ENCODE results near the gene KCNK10.
"Not testable (repeated sequence)": the region's sequence is repeated elsewhere in the genome, so short reads cannot be mapped to it uniquely, and the experiment has no call there.

KCNK10 gene

GRCh38 chr14:88269806-88270420 lies 53.2 kb downstream of the KCNK10 start:
- no peak for DNase-seq

- no peak for DNase-seq
These were observed 56.6 kb downstream of the KCNK10 start for GRCh38 chr14:88266474-88266873.

GRCh38 chr14:88264116-88264515 lies 59.0 kb downstream of the KCNK10 start:
- DNase-seq = no peak

DNA sequence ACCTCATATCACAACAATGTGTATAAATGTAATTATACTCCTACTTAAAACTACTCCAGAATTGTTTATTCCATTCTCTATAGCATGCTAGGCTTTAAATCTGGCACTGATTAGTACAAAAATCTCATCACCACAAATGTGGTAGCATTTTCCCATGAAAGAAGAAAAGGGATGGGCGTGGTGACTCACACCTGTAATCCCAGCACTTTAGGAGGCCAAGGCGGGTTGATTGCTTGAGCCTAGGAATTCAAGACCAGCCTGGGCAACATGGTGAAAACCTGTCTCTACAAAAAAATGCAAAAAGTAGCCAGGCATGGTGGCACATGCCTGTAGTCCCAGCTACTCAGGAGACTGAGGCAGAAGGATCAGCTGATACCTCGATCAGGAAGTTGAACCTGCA lies 61.8 kb downstream of the KCNK10 start:
- not testable (repeated sequence) for DNase-seq

- DNase-seq = no peak
These were observed 65.0 kb downstream of the KCNK10 start for GRCh38 chr14:88258021-88258420.

GRCh38 chr14:88256997-88257950 lies 65.8 kb downstream of the KCNK10 start:
- DNase-seq = no peak

- DNase-seq = no peak
These were observed 67.3 kb downstream of the KCNK10 start for GRCh38 chr14:88255798-88256197.

DNA sequence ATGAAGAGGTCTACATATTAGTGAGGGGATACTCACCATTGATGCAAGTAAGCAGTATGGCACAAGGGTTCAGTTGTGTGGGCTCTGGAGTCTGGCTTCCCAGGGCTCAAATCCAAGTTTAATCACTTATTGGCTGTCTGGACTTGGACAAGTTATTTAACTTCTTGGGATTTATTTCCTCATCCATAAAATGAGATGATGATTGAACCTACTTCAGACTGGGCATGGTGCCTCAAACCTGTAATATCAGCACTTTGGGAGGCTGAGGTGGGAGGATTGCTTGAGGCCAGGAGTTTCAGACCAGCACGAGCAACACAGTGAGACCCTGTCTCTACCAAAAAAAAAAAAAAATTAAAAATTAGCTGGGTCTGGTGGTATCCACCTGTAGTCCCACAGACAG lies 67.9 kb downstream of the KCNK10 start:
- no peak for DNase-seq

DNA sequence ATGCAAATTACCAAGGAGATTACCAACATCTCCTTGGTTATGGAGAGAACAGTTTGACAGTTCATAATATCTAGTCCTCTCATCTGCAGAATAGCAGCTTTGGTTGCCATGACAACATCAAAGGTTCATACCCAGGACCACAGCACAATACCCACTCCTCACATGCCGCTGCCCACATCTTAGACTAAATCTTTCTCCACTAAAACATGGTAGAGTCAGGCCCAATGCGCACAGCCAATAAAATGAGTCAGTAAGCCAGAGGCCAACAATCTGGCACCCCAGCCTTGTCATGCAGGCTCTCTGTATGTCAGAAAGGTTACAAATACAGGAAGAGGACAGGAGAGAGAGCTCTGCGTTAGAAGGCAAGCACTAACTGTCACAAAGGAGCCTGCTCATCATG lies 70.6 kb downstream of the KCNK10 start:
- no peak for DNase-seq

- DNase-seq = no peak
These were observed 71.4 kb downstream of the KCNK10 start for GRCh38 chr14:88251650-88252049.

- no peak for DNase-seq
These were observed 73.8 kb downstream of the KCNK10 start for GRCh38 chr14:88249266-88249665.

DNA sequence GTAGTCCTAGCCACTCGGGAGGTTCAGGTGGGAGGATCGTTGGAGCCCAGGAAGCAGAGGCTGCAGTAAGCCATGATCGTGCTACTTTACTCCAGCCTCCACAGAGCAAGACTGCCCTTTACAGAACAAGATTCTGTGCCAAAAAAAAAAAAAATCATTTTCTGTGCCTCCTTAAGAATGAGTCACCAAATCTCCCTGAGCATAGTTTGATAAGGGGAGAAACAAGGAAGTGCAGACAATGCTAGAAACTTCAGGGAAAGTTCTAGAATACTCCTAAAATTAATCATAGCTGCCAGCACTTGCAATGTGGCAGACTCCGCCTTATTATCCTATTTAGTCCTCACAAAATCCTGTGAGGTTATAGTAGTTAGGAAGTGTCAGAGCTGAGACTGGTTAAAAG lies 74.5 kb downstream of the KCNK10 start:
- no peak for DNase-seq

DNA sequence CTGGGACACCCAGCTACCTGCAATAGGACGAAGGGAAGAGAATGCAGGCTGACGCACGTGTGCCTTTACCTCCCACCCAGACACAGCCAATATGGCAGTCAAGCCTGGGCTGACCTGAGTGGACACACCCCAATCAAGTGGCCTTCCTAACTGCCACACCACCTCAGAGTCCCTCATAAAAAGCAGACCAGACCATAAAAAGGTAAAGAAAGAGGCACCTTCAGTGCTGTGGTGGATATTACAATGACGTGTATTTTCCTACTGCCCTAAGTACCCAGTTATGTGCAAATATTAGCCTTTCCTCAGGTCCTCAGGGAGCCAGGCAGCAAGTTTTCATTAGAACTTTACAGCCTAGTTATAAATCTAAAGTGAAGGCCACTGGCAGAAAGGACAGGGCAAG lies 75.8 kb downstream of the KCNK10 start:
- DNase-seq = no peak

GRCh38 chr14:88245321-88245720 lies 77.7 kb downstream of the KCNK10 start:
- no peak for DNase-seq

DNA sequence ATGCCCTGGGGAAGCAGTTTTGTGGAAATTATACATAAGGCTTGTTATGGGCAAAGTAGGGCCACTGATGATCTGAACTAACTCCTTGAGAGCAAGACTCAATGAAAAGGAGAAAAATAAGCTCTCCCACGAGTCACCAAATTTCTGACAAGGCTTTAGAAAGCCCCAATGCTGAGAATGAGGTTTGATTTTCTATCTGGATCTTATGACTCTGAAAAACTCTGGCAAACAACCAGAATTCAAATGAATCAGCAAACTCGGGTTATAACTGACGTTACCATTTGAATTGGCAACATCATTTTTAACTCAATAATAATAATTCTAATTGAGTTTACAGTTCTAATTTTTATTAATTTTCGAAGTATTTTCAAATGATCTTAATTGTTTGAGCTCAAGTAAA lies 79.1 kb downstream of the KCNK10 start:
- DNase-seq = no peak

- DNase-seq = no peak
These were observed 80.6 kb downstream of the KCNK10 start for GRCh38 chr14:88242446-88242845.

DNA sequence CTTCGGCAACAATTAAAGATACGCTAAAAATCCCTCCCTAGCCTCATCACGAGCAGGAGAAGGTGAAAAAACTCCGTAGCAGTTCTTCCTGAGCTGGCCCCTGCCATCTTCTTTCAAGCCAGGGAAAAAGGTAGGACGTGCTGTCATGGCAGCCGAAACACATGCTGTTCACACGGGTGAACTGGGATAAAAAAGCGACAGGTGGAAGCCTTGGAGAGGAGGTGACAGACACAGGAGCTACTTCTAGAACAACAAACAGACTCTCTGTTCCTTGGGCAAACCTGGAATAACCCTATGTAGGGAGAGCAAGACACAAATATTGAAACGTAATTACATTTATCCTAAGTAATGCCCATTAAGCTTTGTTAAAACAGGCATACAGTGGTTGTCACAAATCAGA lies 81.3 kb downstream of the KCNK10 start:
- no peak for DNase-seq

- no peak for DNase-seq
These were observed 88.6 kb downstream of the KCNK10 start for GRCh38 chr14:88234442-88234841.

DNA sequence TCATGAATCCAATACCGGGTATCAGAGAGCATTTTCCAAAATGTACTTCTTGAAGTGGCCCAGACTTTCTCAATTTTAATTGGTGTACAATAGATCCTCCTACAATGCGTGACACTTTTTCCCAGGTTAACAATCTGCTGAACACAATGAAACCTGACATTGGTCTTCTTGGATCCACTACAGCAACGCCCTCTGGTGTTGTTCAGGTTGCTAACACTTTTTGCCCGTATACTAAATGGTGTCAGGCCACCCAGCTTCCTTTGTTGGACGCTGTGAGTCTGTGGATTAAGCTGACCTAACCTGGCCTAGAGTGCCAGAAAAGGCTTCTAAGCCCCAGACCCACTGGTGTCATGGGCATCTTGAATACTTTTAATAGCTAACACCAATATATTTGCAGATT lies 89.2 kb downstream of the KCNK10 start:
- peak; percentile 20 for DNase-seq

- no peak for DNase-seq
These were observed 90.3 kb downstream of the KCNK10 start for GRCh38 chr14:88232771-88233170.

- no peak for DNase-seq
These were observed 91.5 kb downstream of the KCNK10 start for GRCh38 chr14:88231603-88232002.

GRCh38 chr14:88229428-88229827 lies 93.6 kb downstream of the KCNK10 start:
- DNase-seq = no peak

DNA sequence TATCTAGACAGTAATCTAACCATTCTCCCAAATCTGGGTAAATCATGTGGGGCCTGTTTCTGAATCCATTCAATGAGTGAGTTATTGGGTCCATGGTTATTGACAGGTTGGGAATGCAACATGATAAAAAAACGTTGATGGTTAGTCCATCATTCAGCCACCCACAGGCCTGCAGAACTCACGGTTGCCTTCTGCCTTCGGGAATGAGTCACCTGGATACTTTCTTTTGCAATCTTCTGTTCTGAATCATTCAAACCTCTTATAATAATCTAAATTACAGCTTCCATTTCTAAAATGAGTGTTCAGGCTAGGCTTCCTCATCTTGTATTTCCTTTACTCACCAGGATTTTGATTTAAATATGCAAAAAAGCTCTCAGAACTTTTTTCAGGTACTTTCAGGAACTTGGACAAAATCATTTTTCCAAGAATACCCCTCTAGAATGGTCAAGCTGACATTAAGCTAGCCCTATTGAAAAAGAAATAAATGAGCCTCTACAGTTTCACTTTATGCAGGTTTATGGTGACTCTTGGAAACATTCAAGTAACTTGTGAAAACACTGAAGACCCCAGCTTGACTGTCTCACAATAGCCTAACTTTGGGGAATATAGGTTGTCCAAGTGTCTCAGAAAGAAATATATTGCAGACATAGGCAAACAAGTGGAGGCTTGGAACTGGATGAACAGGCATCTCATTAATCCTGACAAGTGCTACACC lies 94.4 kb downstream of the KCNK10 start:
- peak; percentile 64 for DNase-seq

- peak; percentile 16 for DNase-seq
These were observed 95.4 kb downstream of the KCNK10 start for GRCh38 chr14:88227693-88228092.
